ENCODE measurements around the gene ARPC2. TPM values are rescaled to one million over a fixed set of nuclear protein-coding genes. Genes with fewer than 3 reads are reported as not detected.

The ARPC2 gene
- total and polyA plus RNA-seq, 2 of the 13 experiments (the other 11 are each of a cell fraction or from before 2014, with no cell fraction given), result 168 to 303 TPM

GRCh38 chr2:218264773-218265561 is 48.0 kb downstream of the ARPC2 start (continued):
- TF ChIP-seq GLMP (CRISPR knock-in tag; IDR thresholded peaks at IDR 0.05; ENCODE audit: borderline replicate concordance), result no peak
- TF ChIP-seq ZNF484 (CRISPR knock-in tag; IDR thresholded peaks at IDR 0.05; ENCODE audit: borderline replicate concordance, low read depth), result no peak
- TF ChIP-seq ZNF800 (CRISPR knock-in tag; IDR thresholded peaks at IDR 0.05), result no peak
- TF ChIP-seq ZFP36L2 (CRISPR knock-in tag; IDR thresholded peaks at IDR 0.05), result no peak
- TF ChIP-seq ZNF329 (CRISPR knock-in tag; IDR thresholded peaks at IDR 0.05; ENCODE audit: low read depth), result no peak
- TF ChIP-seq GFI1 (CRISPR knock-in tag; IDR thresholded peaks at IDR 0.05; ENCODE audit: borderline replicate concordance), result no peak
- TF ChIP-seq ZNF460 (CRISPR knock-in tag; IDR thresholded peaks at IDR 0.05; ENCODE audit: borderline replicate concordance), result no peak
- no peak for TF ChIP-seq TRIM24 (CRISPR knock-in tag; IDR thresholded peaks at IDR 0.05)
- TF ChIP-seq SP1 (IDR thresholded peaks at IDR 0.05), result no peak
- no peak for TF ChIP-seq SP1 (CRISPR knock-in tag; IDR thresholded peaks at IDR 0.05)
- TF ChIP-seq HNRNPUL1 (IDR thresholded peaks at IDR 0.05; ENCODE audit: low read depth, low read length), result no peak
- TF ChIP-seq SNAPC4 (CRISPR knock-in tag; IDR thresholded peaks at IDR 0.05), result no peak
- no peak for TF ChIP-seq ATF7 (IDR thresholded peaks at IDR 0.05)
- TF ChIP-seq ATF7 (CRISPR knock-in tag; IDR thresholded peaks at IDR 0.05), result no peak
- TF ChIP-seq RBAK (CRISPR knock-in tag; IDR thresholded peaks at IDR 0.05), result no peak
- TF ChIP-seq ZNF713 (CRISPR knock-in tag; IDR thresholded peaks at IDR 0.05), result no peak
- TF ChIP-seq ZBTB21 (CRISPR knock-in tag; IDR thresholded peaks at IDR 0.05), result no peak
- TF ChIP-seq ZNF704 (CRISPR knock-in tag; IDR thresholded peaks at IDR 0.05; ENCODE audit: borderline replicate concordance), result no peak
- no peak for TF ChIP-seq TRAFD1 (CRISPR knock-in tag; IDR thresholded peaks at IDR 0.05; ENCODE audit: borderline replicate concordance)
